HG03039 (cell line): Measurements from ENCODE around the gene POU3F1.
"Not testable (repeated sequence)": the region's sequence is repeated elsewhere in the genome, so short reads cannot be mapped to it uniquely, and the experiment has no call there.

Source experiments
- ATAC-seq: cut with Tn5 transposase; IDR thresholded peaks from one replicate; pipeline ENCODE4 v1.9.1; 2021; ENCODE audit warnings: mild to moderate bottlenecking, moderate library complexity; ENCODE audit not compliant: unreplicated experiment

The POU3F1 gene

GRCh38 chr1:38050397-38051078 lies 3.9 kb upstream of the POU3F1 start:
- no peak for ATAC-seq

DNA sequence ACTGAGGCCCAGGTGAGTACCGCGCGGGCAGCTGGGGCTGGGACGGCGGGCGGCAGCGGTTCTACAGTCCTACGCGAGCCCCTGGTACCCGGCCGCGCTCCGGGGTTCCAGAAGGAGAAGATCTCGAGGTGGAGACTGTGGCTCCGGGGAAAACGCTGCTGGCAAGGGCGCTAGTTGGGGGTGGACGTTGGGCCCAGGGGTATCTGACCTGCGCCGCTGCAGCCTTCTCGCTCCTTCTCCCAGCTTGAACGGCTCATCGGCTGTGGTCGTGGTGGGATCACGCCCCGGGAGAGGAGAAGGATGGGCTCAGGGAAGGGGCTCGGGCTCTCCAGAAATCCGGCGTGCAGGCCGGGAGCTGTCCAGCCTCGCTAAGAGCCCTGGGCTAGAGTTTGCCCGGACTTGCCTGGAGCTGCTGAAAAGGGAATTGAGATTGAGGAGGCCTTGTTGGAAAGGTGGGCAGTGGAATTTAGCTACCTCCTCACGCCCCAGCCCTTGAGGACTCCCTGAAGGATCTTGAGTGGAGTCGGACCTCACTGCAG lies 1.1 kb upstream of the POU3F1 start:
- ATAC-seq, result no peak

DNA sequence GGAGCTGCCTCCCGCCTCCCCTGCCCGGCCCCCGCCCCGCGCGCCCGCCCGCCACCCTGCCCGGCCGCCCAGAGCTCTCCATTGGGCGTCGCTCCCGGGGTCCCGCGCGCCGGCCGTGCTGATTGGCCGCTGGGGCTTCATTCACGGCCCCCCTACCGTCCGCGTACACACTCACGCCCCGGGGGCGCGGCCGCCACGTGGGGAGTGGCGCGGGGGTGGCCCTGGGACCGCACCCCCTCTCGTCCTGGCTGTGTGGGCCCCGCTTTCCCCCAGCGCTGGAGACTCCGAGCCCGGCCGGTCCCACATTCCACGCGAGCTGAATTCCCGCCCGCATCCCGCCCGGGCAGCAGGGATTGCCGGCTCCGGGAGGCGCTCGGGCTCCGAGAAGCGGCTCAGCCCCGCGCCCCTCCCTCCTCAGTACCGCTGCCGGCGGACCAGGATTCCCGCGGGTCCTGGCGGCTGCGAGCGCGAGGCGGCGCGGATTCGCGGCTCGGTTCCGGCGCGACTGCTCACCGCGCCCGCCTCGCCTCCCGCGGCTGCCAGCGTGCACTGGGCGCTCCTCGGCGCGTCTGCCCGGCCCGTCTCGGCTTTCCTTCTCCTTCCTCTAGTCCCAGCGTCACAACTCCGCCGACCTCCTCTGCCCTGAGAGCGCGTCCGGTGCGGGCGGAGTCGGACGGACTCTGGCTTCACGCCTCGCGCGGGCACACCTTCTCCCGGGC lies 450 bp upstream of the POU3F1 start:
- peak; percentile 52 for ATAC-seq

GRCh38 chr1:38045401-38046332 lies 926 bp downstream of the POU3F1 start:
- peak; percentile 6 for ATAC-seq

GRCh38 chr1:38044221-38045215 lies 2.1 kb downstream of the POU3F1 start:
- no peak for ATAC-seq

GRCh38 chr1:38043036-38043747 lies 3.4 kb downstream of the POU3F1 start:
- no peak for ATAC-seq

DNA sequence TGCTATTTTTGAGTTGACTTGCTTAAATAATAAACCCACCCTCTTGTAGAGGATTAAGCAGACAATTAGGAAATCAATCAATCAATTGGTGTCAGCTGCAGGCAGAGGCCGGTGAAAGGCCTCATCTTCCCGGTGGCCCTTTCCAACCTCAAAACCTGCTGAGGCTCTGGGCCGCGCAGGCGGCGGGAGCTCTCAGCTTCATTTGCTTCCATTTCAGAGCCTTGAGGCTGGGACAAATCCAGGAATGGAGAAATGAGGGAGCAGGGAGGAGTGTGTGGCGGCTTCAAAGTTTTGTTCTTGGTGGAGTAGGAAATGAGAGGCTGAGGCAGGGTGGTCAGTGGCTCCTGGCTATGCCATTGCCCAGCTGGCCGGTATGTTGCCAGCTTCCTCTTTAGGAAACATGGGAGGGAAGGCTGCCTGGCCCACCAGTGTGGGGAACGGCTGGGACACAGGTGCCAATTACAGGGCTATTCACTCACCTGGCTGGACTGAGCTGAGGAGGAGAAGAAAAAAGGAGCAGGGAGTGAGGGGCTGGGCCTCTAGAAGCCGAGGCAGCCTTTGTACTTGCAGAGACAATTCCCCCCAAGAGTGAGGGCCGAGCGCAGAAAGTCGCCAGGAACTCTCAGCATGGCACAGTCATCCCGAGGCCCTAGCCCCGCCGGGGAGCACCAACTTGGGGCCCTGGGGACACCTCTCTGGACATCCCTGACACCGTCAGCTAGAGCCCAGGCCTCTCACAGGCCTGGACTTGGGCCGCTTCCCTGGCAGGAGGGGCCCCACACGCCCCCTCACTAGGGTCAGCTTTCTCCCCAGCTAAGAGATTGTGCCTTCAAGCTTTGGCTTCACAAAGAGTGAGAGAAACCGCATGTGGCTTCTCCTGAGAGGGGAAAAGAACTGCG lies 4.4 kb downstream of the POU3F1 start:
- no peak for ATAC-seq

DNA sequence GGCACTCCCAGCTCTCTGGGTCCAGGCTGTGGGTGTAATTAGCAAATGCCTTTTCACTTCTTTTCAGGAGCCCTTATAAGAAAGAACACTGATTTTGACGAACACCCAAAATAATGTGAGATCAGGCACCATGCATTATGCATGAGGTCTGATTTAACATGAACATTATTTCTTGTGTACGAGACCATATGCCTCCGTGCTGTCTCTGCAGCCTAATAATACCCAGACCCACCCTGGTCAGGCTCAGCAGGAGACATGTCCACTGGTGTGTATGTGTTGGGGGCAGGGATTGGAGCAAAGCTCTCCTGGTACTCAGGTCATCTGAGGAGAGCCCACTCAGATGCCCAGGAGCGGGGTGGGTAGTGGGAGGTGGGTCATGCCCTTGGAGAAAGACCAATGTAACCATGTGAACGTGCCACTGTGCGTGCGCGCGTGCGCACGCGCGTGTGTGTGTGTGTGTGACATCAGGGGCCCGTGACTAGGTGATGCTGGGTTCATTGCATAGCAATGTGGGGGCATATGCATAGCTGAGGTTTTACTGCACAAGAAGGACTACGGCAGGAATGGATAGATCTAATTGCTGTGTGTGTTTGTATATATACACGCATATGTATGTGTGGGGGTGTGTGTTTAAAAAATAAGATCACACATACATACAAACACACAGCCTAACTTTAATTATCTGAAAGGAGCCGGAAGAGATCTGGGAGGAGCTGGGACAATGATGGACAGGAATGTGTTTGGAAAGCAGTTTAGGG lies 7.1 kb downstream of the POU3F1 start:
- no peak for ATAC-seq

DNA sequence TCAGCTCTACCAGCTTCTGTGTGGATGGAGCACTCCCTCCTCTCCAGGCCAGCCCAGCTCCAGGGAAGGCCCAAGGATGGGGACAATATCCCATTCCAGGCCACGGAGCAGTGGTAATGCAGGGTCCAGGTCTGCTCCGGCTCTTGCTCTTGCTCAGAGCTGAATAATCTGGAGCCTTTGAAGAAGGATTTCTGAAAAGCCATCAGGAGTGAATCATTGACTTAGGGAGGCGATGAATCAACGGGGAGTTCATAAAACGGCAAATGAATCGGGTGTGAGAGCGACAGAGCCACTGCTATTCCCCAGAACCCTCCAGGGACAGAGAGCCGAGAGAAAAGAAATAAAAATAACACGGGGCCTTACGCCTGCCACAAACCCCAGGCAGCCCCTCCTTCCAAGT lies 7.7 kb downstream of the POU3F1 start:
- no peak for ATAC-seq

DNA sequence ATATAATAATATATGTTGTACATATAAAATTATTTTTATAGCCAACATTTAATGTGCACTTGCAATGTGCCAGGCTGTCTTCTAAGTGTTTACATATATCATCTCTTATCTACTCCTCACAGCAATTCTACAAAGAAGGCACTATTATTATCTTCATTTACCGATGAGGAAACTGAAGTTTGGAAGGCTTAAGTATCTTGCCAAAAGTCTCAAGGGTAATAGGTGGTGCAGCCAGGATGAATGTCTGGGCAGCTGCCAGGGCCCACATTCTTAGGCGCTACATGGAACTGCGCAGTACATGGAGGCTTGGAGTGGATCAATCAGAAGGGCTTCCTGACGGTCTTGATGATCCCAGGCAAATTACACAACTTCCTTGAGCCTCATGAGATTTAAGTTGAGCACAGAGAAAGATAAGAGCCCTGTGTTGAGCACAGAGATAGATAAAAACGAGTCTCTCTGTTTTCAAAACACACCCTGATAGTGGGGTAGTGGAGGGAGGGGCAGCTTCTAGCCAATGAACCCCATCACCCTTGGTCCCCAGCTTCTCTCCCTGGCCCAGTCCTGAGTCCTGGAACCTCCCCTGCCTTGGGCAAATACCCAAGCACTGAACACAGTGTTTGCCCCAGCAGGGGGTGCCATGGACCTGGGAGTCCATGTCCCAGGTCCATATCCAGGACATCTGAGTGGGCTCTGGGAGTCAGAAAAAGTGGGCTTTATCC lies 9.2 kb downstream of the POU3F1 start:
- ATAC-seq, result no peak

GRCh38 chr1:38034871-38035270 lies 11.7 kb downstream of the POU3F1 start:
- no peak for ATAC-seq

DNA sequence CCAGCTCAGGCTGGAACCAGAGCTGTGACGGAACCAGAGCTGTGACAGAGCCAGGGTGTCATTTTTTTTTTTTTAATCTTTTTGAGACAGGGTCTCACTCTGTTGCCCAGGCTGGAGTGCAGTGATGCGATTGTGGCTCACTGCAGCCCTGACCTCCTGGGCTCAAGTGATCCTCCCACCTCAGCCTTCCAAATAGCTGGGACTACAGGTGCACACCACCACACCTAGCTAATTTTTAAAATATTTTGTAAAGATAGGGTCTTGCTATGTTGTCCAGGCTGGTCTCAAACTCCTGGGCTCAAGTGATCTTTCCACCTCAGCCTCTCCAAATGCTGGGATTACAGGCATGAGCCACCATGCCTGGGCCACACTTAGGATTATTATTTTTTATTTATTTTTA lies 13.6 kb downstream of the POU3F1 start:
- ATAC-seq, result not testable (repeated sequence)

DNA sequence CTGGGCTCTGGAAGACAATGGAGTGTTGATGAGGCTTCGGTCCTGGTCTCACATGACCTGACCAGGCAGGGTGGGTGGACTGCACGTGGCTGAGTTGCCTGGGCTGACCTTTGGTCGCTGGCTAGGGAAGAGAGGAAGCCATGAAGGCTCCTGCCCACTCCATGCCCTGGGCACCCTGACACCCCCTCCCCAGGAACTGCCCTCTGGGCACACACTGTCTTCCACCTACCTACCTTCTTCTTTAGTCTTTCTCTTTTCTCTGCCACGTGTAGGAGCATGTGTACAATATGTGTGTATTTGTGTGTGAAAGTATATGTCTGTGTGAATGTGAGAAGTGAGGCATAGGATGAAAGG lies 15.1 kb downstream of the POU3F1 start:
- ATAC-seq, result no peak

DNA sequence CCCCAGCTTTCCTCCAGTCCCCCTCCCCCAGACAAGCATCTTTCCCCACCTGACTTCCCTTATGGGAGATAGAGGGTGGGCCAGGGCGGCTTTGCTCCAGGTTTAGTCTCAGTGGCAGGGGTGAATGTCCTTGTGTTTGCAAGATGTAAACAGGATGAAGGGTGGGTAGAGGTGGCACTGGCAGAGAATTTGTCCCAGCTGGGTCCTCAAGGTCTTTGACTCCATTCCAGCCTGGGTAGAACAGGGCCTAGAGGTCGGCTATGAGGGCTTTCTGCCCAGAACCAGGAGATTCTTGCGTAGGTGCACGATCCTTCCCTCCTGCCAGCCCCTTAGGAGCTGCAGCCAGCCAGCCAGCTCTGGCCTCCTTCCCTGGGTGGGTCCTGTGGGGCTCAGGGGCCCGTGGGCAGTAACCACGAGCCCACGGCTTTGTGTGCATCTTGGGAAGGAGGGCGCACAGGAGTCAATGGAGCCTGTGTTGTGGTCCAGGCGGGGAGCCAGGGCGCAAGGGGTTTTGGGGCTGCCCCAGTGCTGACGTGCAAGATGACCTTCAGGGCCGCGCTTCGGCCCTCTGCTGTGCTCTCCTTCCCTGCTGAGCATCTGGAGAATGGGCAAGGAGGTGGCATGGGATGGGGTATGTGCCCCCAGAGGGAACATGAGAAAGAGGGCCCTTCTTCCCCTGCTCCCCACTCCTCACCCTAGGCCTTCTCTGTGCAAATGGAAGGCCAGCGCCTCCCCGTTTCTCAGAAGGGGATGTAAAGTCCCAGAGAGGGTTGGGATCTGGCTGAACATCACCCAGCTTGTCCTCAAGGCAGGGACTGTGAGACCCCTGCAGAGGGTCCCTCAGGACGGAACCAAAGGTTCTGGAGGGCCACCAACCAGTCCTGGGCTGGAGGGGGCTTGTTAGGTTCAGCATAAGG lies 15.7 kb downstream of the POU3F1 start:
- no peak for ATAC-seq

GRCh38 chr1:38029685-38030511 lies 16.7 kb downstream of the POU3F1 start:
- no peak for ATAC-seq
